Measurements from ENCODE around the gene CTDNEP1. TPM values are rescaled to one million over a fixed set of nuclear protein-coding genes. Genes with fewer than 3 reads are reported as not detected.

CTDNEP1 gene
- 100 to 1,000 TPM in 2 of 4 donors, 10 to 100 TPM in 2; 70.0 to 132 (median 89.3) TPM for polyA plus RNA-seq
- long read RNA-seq, donor 1, result 0 reads
- long read RNA-seq, donor 2, transcript CTDNEP1-210 (8 exons, 1,708 nt), result major isoform, 10 of 13 reads
- long read RNA-seq, donor 2, partial matches to known transcripts, result 0 of 13 reads
- long read RNA-seq, donor 2, other reads (novel, unspliced or antisense), result 0 of 13 reads
- long read RNA-seq, donor 3, transcript CTDNEP1-210 (8 exons, 1,708 nt), result major isoform, 19 of 75 reads
- long read RNA-seq, donor 3, partial matches to known transcripts, result 52 of 75 reads
- long read RNA-seq, donor 3, other reads (novel, unspliced or antisense), result 0 of 75 reads
- long read RNA-seq, donor 4, partial matches to known transcripts, result 0 of 1 reads
- long read RNA-seq, donor 4, other reads (novel, unspliced or antisense), result 0 of 1 reads
- long read RNA-seq, donor 5, partial matches to known transcripts, result 0 of 3 reads
- long read RNA-seq, donor 5, other reads (novel, unspliced or antisense), result 0 of 3 reads
- long read RNA-seq, donor 6, transcript CTDNEP1-210 (8 exons, 1,708 nt), result major isoform, 22 of 34 reads
- long read RNA-seq, donor 6, transcript CTDNEP1-204 (2 exons, 393 nt), result minor isoform, 5 of 34 reads
- long read RNA-seq, donor 6, partial matches to known transcripts, result 0 of 34 reads
- long read RNA-seq, donor 6, other reads (novel, unspliced or antisense), result 7 of 34 reads
- long read RNA-seq, donor 7, transcript CTDNEP1-210 (8 exons, 1,708 nt), result major isoform, 54 of 83 reads
- long read RNA-seq, donor 7, partial matches to known transcripts, result 17 of 83 reads
- long read RNA-seq, donor 7, other reads (novel, unspliced or antisense), result 8 of 83 reads
- long read RNA-seq, donor 8, transcript CTDNEP1-210 (8 exons, 1,708 nt), result major isoform, 8 of 8 reads
- long read RNA-seq, donor 8, partial matches to known transcripts, result 0 of 8 reads
- long read RNA-seq, donor 8, other reads (novel, unspliced or antisense), result 0 of 8 reads
- long read RNA-seq, donor 9, transcript CTDNEP1-210 (8 exons, 1,708 nt), result major isoform, 6 of 6 reads
- long read RNA-seq, donor 9, partial matches to known transcripts, result 0 of 6 reads
- long read RNA-seq, donor 9, other reads (novel, unspliced or antisense), result 0 of 6 reads
- long read RNA-seq, donor 10, transcript CTDNEP1-210 (8 exons, 1,708 nt), result major isoform, 32 of 51 reads
- long read RNA-seq, donor 10, partial matches to known transcripts, result 9 of 51 reads
- long read RNA-seq, donor 10, other reads (novel, unspliced or antisense), result 7 of 51 reads

DNA sequence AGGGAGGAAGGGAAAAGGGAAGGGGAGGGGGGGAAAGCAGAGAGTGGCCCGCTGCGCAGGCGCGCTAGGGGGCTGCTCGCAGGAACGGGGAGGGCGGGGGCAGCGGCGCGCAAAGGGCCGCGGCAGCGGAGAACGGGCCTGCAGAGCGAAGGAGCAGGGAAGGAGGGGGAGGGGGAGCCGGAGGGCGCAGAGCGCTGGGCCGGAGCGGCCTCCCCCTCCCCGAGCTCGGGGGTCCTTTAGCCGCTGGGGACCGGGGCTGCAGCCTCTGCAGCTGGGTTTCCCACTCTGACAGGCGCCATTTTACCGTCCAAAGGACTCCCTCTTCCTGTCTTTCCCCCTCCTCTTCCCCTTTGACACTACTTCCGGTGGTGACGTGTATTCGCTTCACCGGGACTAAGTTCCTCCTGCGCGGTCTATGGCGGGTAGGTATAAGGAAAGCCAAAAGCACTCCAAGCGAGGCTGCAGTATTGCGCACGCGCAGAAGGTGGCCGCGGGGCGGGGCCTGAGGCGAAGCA, at the start of gene CTDNEP1:
Gene CTDNEP1, minus strand, starts transcription at position 74 of the 515 bp plus-strand sequence. CDS start 438 bp downstream, outside the sequence.
- peak; percentile 100 for DNase-seq
- Histone ChIP-seq H3K4me1 (ENCODE audit: control insufficient read depth in 3 of 3, insufficient read depth in 2 of 3, low read depth in 1 of 3, low read length in 2 of 3) (peaks cover 10 to 35% (median 11%) of the 10 kb centered on the region in 3 donors), H3K9me3 (ENCODE audit: control insufficient read depth in 2 of 2, insufficient read depth in 1 of 2, low read depth in 1 of 2, low read length in 1 of 2) (no peaks in the 10 kb centered on the region), H3K36me3 (ENCODE audit: control insufficient read depth in 3 of 3, insufficient read depth in 2 of 3, low read depth in 1 of 3, low read length in 3 of 3) (peaks cover 0 to 41% (median 2%) of the 10 kb centered on the region in 3 donors), H3K27me3 (ENCODE audit: control insufficient read depth in 3 of 3, insufficient read depth in 3 of 3, low read length in 3 of 3) (no peaks in the 10 kb centered on the region), H3K4me3 (ENCODE audit: low read depth in 1 of 3, low read length in 3 of 3) (peak within 1 kb of the TSS; percentile 79 to 95 (median 90)), H3K27ac (ENCODE audit: low read depth in 1 of 3, low read length in 2 of 3) (peak within 1 kb of the TSS; percentile 94 to 100 (median 100))
- 0 to 1% (median 1%) methylated on average over 18 to 41 of the region's 41 CpGs for WGBS, 3 donors
- no peak for FAIRE-seq

DNA sequence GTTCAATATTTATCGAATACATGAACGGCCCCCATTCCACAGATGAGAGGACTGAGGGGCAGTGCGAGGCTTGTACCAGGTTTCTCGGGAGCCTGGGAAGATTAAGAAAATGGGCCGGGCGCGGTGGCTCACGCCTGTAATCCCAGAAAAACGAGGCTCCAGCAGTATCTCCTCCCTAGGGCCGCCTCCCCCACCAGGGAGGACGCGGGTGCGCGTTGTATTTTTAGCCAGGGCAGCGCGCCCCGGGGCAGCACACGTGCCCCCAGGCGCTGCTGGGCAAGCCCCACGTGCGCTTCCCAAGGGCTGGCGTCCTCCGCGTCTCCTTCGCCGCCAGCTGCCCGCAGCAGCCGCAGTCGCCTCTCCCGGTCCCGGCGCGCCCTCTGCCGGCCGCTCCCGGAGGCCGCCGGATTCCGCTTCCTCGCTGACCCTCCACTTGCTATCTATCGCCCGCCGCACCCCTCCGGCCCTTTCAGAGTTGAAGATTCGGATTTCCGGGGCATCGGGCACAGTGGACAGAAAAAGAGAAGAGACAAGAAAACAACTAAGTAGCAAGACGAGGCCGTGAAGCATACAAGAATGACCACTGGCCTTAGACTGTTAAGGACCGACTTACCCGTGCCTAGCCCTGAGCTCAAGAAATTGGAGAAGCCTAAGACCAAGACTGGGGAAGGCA, 44.8 kb upstream of the CTDNEP1 start:
- WGBS, 3 donors, result 5 to 7% (median 5%) methylated on average over 34 to 51 of the region's 51 CpGs
- no peaks in the 10 kb centered on the region for H3K36me3 ChIP-seq (ENCODE audit: control insufficient read depth in 3 of 3, insufficient read depth in 2 of 3, low read depth in 1 of 3, low read length in 3 of 3)
- DNase-seq, result peak; percentile 76 to 92
- H3K4me1 ChIP-seq (ENCODE audit: control insufficient read depth in 3 of 3, insufficient read depth in 2 of 3, low read depth in 1 of 3, low read length in 2 of 3), result peaks cover 0 to 30% (median 10%) of the 10 kb centered on the region in 3 donors
- FAIRE-seq, result no peak
- no peak overlapping the region for H3K4me3 ChIP-seq (ENCODE audit: low read depth in 1 of 3, low read length in 3 of 3)
- H3K27me3 ChIP-seq (ENCODE audit: control insufficient read depth in 3 of 3, insufficient read depth in 3 of 3, low read length in 3 of 3), result peaks cover 0 to 16% (median 7%) of the 10 kb centered on the region in 3 donors
- H3K9me3 ChIP-seq (ENCODE audit: control insufficient read depth in 2 of 2, insufficient read depth in 1 of 2, low read depth in 1 of 2, low read length in 1 of 2), result peaks cover 0 to 6% of the 10 kb centered on the region in 2 donors
- H3K27ac ChIP-seq (ENCODE audit: low read depth in 1 of 3, low read length in 2 of 3), result peak overlapping the region in 1 of 3 donors; percentile 87

DNA sequence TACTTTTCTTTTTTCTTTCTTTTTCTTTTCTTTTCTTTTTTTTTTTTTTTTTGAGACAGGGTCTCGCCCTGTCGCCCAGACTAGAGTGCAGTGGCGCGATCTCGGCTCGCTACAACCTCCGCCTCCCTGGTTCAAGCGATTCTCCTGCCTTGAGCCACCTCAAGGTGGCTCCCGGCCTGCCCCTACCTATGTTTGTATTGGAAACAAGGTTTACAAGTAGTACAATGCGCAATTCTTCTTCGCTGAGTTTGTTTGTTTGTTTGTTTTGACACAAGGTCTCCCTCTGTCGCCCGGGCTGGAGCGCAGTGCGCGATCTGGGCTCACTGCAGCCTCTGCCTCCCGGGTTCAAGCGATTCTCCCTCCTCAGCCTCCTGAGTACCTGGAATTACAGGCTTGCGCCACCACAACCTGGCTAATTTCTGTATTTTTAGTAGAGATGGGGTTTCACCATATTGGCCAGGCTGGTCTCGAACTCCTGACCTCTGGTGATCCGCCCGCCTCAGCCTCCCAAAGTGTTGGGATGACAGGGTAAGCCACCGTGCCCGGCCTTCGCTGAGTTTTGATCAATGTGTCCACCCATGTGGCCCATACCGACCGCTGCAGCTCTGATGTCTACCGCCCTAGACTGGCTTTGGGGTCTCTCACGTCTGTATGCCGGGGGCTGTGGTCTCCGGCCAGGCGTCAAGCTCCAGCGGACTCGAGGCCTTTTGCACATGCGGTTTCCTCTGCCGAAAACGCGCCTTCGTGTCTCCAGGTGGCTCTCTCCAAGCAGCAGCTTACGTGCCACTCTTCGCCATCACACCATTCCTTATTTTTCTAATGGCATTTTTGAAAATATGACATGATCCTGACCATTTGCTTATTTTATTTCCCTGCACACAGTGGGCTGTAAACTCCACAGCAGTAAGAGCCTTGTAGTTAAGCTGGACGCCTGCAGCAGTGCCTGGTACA, 44.0 kb upstream of the CTDNEP1 start:
- Histone ChIP-seq H3K27ac (ENCODE audit: low read depth in 1 of 3, low read length in 2 of 3) (peak overlapping the region; percentile 24 to 87 (median 24)), H3K27me3 (ENCODE audit: control insufficient read depth in 3 of 3, insufficient read depth in 3 of 3, low read length in 3 of 3) (peaks cover 0 to 16% (median 7%) of the 10 kb centered on the region in 3 donors), H3K9me3 (ENCODE audit: control insufficient read depth in 2 of 2, insufficient read depth in 1 of 2, low read depth in 1 of 2, low read length in 1 of 2) (peaks cover 0 to 6% of the 10 kb centered on the region in 2 donors), H3K4me3 (ENCODE audit: low read depth in 1 of 3, low read length in 3 of 3) (peak overlapping the region in 1 of 3 donors; percentile 16), H3K36me3 (ENCODE audit: control insufficient read depth in 3 of 3, insufficient read depth in 2 of 3, low read depth in 1 of 3, low read length in 3 of 3) (no peaks in the 10 kb centered on the region), H3K4me1 (ENCODE audit: control insufficient read depth in 3 of 3, insufficient read depth in 2 of 3, low read depth in 1 of 3, low read length in 2 of 3) (peaks cover 0 to 30% (median 10%) of the 10 kb centered on the region in 3 donors)
- no peak for FAIRE-seq
- DNase-seq, result no peak
- WGBS, 3 donors, result 52 to 57% (median 53%) methylated on average over 41 to 42 of the region's 42 CpGs

DNA sequence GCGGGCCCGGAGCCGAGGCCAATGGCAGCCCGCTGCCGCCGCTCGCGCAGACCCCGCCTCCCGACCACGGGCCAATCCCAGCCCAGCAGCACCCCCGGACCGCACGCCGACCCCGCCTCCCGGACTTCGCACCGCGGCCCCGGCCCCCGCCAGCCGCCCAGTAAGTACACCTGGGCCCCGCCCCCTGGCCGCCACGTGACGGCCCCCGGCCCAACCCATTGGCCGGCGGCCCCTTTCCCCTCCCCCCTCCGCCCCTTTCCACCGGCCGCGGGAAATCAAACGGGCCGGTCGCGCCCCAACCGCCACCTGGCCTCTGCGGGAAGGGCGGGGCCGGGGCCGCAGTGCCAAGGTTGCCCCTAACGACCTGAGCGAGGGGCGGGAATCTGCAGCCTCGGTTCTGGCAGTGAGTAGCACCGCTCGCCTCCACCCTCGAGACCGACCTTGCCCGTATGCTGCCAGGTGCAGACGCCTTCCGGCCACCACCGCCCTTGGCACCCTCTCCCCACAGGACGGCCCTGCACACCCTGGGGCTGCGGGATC, 43.1 kb upstream of the CTDNEP1 start, which contains the start of gene YBX2:
Gene YBX2, minus strand, starts transcription at position 26 of the 540 bp plus-strand sequence. CDS start 139 bp downstream, outside the sequence.
- Histone ChIP-seq H3K4me1 (ENCODE audit: control insufficient read depth in 3 of 3, insufficient read depth in 2 of 3, low read depth in 1 of 3, low read length in 2 of 3) (peaks cover 0 to 30% (median 10%) of the 10 kb centered on the region in 3 donors), H3K36me3 (ENCODE audit: control insufficient read depth in 3 of 3, insufficient read depth in 2 of 3, low read depth in 1 of 3, low read length in 3 of 3) (no peaks in the 10 kb centered on the region), H3K27me3 (ENCODE audit: control insufficient read depth in 3 of 3, insufficient read depth in 3 of 3, low read length in 3 of 3) (peaks cover 0 to 16% (median 7%) of the 10 kb centered on the region in 3 donors), H3K27ac (ENCODE audit: low read depth in 1 of 3, low read length in 2 of 3) (peak within 1 kb of the TSS; percentile 24 to 87 (median 83)), H3K9me3 (ENCODE audit: control insufficient read depth in 2 of 2, insufficient read depth in 1 of 2, low read depth in 1 of 2, low read length in 1 of 2) (peaks cover 0 to 6% of the 10 kb centered on the region in 2 donors), H3K4me3 (ENCODE audit: low read depth in 1 of 3, low read length in 3 of 3) (peak within 1 kb of the TSS; percentile 16 to 44 (median 22))
- peak; percentile 94 for DNase-seq
- WGBS, 3 donors, result 0 to 2% (median 1%) methylated on average over 19 to 57 of the region's 57 CpGs
- FAIRE-seq, result no peak

DNA sequence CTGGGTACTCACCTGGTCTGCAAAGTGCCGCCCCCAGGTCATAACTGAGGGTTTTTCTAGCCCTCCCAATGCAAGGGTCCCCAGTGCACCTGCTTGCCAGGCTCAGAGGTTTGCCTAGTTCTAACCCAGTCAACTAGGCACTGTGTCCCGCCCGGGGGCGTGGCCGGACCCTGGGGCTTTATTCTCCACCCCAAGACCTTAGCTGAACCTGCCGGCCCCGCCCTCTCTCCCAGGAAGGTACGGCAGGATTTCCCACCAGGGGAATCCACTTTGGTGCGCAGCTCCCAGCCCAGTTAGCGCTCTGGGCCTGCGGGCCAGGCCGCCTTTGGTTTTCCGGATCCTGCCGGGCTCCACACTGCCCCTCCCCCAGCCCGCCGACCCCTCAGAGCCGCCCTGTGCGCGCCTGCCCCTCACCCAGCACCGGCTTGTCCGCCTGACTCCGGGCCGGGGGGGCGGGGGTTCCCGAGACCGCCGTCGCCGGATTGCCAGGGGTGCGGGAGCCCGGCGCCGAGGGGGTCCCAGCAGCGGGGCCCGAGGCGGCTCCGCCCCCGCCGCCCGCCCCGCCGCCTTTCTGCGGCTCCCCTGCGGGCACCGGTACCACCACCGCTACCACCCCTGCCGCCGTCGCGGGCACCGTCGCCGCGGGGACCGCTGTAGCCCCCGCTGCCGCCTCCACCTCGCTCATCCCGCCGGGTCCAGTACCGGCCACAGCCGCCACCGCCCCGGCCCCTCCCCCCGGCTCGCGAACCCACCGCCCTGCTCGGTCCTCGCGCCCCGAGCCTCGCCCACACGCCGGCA, 42.5 kb upstream of the CTDNEP1 start:
- H3K9me3 ChIP-seq (ENCODE audit: control insufficient read depth in 2 of 2, insufficient read depth in 1 of 2, low read depth in 1 of 2, low read length in 1 of 2), result peaks cover 0 to 6% of the 10 kb centered on the region in 2 donors
- FAIRE-seq (no peak), DNase-seq (peak; percentile 71 to 92)
- H3K4me3 ChIP-seq (ENCODE audit: low read depth in 1 of 3, low read length in 3 of 3), result peak overlapping the region in 2 of 3 donors; percentile 22 to 44
- peak overlapping the region in 2 of 3 donors; percentile 75 to 83 for H3K27ac ChIP-seq (ENCODE audit: low read depth in 1 of 3, low read length in 2 of 3)
- H3K4me1 ChIP-seq (ENCODE audit: control insufficient read depth in 3 of 3, insufficient read depth in 2 of 3, low read depth in 1 of 3, low read length in 2 of 3), result peaks cover 0 to 30% (median 10%) of the 10 kb centered on the region in 3 donors
- WGBS, 3 donors, result 3 to 7% (median 3%) methylated on average over 28 to 75 of the region's 75 CpGs
- no peaks in the 10 kb centered on the region for H3K36me3 ChIP-seq (ENCODE audit: control insufficient read depth in 3 of 3, insufficient read depth in 2 of 3, low read depth in 1 of 3, low read length in 3 of 3)
- H3K27me3 ChIP-seq (ENCODE audit: control insufficient read depth in 3 of 3, insufficient read depth in 3 of 3, low read length in 3 of 3), result peaks cover 0 to 16% (median 7%) of the 10 kb centered on the region in 3 donors

DNA sequence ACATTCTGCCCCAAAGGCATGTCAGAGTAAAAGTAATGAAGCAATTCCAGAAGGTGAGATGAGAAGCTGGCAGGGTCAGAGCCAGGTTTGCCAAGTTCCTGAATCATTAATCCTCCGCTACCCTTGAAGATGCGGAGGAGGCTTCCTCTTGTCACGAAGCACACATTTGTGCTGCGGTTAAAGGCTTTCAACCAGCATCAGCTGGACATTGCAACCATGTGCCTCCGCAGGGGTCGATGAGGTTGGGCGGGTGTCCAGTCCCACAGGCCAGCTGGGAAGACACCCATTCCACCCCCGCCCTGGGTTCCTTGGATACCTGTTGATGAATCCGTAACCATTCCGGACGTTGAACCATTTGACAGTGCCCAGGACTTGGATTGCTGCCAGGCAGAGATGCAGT, 41.6 kb upstream of the CTDNEP1 start:
- Histone ChIP-seq H3K27ac (ENCODE audit: low read depth in 1 of 3, low read length in 2 of 3) (peak overlapping the region; percentile 30 to 83 (median 75)), H3K9me3 (ENCODE audit: control insufficient read depth in 2 of 2, insufficient read depth in 1 of 2, low read depth in 1 of 2, low read length in 1 of 2) (peaks cover 0 to 6% of the 10 kb centered on the region in 2 donors), H3K36me3 (ENCODE audit: control insufficient read depth in 3 of 3, insufficient read depth in 2 of 3, low read depth in 1 of 3, low read length in 3 of 3) (no peaks in the 10 kb centered on the region), H3K27me3 (ENCODE audit: control insufficient read depth in 3 of 3, insufficient read depth in 3 of 3, low read length in 3 of 3) (peaks cover 0 to 16% (median 7%) of the 10 kb centered on the region in 3 donors), H3K4me3 (ENCODE audit: low read depth in 1 of 3, low read length in 3 of 3) (no peak overlapping the region), H3K4me1 (ENCODE audit: control insufficient read depth in 3 of 3, insufficient read depth in 2 of 3, low read depth in 1 of 3, low read length in 2 of 3) (peaks cover 0 to 30% (median 10%) of the 10 kb centered on the region in 3 donors)
- DNase-seq (no peak), FAIRE-seq (no peak)
- 74 to 77% (median 76%) methylated on average over 11 of the region's 11 CpGs for WGBS, 3 donors

Data from small intestine (tissue), 16 donors.